Stimulated activated CD4-positive, alpha-beta T cell treated with anti-CD3 and anti-CD28 coated beads, Interleukin-1b, Interleukin-23, amount 100 ng/mL, for 24 hours (primary cell): ENCODE data around the gene PLXNB1.

ENCODE experiments used
- DNase-seq, 4 experiments: peaks; one replicate each; pipeline ENCODE4 v3.0.0-alpha.2; 2020; ENCODE audit warnings: low read depth in 4 of 4, low spot score in 1 of 4

The PLXNB1 gene

DNA sequence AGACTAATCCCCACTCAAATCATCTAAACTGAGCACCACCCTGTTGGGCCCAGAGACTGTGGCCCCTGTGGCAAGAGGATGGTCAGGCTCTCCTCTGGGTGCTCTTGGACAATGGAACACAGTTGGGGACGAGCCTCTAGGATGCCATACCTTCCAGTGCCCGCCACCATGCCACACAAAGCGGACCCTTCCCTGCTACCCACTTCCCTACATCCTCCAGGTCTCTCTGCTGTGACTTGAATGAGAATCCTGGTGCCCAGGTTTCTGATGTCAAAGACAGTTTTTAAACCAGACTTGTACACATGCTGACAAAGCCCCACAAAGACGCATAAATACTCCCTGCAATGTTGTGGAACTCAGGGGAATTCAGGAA, 5.3 kb upstream of the PLXNB1 start:
- no peak for DNase-seq

DNA sequence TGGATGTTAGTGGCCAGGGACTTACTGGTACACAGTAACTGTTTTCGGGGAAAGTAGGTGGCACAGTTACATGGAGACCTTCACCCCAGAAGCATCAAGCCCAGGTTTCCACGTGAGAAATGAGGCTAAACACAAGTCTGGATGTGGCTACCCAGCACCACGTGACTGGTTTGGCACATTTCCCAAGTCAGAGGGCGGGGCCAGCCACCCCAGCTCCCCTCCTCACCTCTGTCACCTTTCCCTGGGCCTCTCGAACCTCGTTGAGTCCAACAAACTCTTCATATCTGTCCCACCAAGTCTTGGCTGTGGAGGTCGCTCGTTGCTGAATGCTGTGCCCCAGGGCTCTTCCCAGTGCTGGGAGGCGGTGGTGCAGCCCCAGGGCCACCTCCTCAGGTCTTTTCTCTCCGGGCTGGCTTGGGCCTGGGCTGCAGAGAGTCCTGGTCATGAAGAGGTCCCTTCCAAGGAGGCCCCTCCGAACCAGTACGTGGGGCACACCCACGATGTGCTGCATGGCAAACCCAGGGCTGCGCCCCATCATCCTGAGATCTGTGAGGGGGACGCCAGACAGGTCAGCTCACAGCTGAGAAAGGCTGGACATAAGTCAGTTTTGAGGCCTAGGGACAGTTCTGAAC, 4.8 kb upstream of the PLXNB1 start:
- DNase-seq = no peak

DNA sequence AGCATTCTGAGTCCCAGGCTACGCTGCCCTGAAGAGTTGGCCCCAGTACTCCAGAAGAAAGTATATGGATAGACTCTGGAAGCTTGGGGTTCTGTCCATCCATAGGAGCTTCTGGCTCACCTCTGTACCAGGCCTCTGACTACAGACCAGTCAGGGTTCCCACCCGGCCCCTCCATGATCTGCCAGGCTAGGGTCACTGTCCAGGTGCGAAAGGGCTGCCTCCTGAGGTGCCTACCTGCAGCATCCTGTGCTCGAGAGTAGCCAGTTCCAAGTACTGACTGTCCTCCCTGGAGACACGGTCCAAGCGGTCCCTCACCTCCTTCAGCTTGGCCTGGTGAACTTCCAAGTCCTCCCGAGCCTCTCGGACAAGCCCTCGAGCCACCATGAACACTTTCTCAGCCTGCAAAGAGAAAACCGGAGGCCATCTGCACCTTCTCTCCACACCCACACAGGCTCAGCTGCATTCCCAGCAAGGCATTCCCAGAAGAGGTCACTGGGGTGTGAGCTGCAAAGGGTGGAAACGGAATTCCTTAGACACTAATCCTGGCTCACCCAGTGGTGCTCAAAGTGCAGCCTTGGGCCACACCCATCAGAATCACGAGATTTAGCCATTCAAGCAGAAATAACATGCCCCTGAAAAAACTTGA, 3.7 kb upstream of the PLXNB1 start:
- no peak for DNase-seq

DNA sequence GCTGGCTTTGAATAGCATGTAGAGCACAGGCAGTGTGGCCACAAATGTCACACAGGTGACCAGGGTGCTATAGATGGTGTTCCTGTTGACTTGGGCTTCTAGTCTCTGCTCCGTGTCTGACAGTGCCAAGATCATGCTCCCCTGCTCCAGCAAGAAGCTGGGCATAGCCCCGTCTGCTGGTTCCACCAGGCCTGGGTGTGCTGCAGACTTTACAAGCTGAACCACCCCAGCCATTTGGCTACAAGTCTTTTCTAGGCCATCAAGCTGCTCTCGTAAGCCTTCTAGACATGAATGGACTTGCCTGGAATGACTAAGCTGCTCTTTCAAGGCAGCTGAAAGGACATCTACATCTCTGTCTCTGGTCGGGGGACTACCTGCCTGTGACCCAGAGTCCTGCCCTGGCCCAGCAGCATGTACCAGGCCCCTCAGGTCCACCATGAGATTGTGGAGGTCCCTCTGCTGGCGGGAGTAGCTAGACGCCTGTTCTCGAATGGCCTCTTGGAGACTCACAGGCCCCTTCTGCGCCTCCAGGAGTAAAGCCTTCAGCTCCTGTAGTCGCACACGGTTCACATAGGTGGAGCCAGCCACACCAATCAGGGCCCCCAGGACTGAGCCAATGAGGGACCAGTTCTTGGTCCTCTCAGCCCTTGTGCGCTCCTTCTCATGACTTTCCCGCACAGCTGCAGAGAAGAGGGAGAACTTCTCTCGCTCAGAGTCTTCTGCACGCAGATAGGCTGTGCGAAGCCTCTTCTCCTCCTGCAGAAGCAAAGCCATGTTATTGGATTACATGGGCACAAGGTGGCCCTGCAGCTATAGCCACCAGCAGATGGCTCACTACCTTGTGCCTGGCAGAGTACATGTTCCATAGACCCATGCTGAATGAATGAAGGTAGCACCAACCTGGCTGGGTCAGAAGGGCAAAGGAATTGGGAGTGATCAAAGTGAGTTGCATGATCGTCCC, 2.8 kb upstream of the PLXNB1 start:
- no peak for DNase-seq

DNA sequence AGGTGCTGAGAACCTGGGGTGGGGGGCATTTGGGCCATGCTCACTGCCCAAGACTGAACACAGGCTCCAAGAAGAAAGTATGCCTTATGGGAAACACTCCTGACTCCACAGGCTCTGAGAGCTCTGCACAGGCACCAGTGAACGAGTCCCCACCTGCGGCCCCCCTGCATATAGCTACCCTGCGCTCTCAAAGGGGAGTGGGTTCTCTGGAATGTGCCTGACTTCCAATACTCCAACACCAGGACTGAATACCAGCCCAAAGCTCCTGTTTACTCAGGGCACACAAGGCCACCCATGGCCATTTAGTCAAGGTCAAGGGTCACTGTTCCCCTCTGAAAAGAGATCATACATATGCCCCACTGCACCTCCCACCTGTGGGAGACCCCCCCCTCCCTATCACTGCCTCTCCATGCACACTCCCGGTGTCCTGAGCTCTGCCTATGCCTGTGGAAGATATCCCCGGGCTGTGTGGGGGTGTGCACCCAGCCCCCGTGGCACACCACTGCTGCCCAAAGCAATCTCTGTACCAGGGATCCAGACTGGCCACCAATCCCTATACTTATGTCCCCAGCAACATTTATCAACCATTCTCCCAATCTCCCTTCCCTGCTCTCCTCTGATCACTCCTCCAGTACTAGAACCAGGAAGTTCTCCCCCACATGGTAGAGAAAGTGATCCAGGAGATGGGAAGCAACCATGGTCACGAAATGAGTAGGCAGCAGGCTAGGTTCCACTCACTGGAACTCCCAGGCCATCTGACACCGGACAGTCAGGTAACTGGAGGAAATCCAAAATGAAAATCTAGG, 1.5 kb upstream of the PLXNB1 start:
- DNase-seq = no peak

DNA sequence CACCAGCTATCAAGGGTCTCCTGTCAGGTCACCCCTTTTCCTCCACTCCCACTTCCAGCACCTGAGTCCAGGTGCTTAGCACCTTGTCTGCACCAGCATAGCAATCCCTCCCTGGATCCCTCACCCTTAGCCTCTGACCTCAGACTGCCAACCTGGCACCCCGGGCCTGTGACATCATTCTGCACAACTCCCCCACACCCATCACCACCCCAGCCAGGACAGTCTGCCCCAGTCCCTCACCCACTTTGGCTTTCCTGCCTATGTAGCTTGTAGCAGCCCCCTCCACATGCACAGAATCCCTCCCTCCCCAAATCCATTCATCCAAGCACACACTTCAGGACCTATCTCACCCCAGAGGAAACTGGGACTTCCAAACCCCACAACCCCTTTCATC, 819 bp upstream of the PLXNB1 start:
- DNase-seq = no peak

DNA sequence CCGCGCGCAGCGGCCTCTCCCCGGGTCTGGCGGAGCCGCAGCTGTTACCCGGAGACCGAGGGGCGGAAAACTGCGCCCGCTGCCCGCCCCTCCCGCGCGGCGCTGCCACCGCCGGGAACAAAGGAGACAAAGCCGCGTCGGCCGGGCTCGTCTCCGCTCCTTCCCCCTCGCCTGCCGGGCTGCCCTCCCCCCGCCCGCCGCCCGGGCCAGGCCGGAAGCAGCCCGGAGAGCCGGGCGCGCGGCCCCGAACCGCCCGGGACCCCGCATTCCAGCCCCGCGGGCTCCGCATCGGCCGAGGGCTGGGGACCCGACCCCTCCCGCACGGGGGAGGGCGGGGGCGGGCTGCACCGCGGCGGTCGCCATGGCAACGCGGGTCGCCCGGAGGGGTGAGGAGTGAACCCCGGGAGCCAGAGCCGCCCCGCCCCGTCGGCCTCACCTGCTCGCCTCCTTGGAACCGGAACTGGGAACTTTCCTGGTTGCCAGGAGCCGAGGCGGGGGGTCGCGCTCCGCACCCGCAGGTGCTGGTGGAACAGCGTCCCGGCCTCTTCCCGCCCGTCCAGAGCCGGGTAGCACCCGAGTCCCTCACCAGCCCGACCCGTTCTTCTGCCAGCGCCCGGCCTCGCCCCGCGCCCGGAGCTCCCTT, 448 bp downstream of the PLXNB1 start:
- DNase-seq = peak in 2 of 4 experiments; percentile 33 to 51

DNA sequence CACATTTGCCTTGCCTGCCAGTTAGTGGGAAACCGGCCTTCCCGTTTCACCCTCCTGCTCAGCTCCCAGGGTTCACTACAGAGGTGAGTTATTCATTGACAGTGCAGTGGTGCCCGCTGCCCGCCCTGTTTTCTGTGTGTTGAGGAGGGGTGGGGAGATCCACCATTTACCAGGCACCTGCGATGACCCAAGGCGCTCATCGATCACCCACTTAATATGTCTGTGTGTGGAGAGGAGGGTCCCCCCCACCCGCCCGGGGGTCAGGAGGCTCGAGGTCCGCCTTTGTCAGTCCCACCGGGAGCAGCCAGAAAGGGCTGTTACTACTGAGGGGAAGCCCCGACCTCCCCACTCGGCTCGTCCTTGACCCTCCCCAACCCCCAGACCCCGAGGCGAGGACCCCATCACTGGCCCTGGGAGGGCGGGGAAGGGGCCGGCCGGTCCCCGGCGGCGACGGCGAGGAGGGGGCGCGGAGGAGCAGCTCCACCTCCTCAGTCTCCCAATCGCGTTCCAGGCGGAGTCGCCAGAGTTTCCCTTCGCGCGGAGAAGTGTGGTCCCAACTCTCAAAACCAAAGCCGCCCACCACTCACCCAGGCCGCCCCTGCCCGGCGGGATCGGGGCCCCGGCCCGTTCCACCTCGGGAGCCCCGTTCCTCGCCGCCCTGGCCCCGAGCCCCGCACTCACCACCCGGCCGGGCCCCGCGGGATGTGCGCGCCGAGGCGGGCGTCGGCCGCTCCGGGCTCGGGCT, 1.1 kb downstream of the PLXNB1 start:
- no peak for DNase-seq

DNA sequence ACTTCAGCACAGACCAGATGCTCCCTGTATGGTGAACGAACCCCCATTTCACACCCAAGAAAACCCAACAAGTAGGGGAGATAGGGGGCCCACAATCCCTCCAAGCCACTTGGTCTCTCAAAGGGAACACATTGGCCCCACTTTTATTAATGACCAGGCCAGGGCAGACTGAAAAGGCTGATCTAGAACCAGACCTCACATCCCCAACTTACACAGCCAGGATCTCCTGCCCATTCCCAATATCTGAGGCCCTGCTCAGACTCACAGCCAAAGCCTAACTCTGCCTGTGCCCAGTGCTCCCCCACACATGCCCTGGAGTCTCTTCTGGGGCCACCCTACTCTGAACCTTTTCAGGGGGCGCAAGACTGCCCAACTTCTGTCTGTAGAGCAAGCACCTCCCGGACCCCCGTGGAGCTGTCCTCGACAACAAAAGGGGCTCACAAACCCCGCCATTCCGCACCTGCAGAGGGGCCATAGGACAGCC, 1.8 kb downstream of the PLXNB1 start:
- DNase-seq = no peak

DNA sequence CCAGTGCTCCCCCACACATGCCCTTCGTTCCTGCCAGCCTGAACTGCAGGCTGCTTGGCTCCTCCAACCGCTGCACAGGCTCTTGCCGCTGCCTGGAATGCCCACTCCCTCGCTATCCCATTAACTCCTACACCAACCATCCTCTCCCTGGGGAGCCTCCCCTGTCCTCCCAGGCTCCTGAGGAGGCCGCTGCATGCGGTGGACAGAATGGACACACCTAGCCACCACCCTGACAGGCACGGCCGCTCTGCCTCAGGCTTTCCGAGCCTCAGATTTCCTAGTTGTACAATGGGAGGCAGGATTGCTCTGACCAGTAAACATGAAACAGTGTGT, 2.3 kb downstream of the PLXNB1 start:
- DNase-seq = no peak

DNA sequence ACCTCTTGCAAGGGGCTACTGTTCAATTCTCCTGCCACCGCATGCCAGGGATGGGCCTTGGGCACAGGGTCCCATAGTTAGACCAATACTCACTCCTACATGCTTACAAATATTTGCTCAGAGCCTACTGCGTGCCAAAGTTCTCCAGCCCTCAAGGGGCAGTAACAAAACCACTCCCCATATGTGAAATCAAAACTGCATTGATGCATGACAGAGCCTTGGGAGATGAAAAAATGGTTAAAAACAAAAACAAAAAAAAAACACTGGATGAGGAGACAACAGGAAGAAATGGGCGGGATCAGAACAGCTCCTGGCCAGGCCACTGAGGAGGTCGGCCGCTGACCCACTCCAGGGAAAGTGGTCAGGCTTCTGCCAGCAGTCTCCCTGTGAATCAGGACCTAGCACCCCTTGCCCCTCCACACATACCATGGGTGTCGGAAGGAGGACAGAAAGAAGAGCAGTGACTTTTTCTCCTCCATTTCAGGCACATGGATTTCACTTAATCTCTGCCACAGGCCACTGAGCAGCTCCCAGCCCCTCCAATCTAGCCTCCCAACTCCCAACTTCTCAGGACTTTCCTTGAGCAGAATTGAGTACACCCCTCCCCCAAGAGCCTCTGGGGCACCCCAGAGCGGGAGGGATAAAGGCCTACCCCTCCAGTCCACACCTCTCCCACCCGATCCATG, 2.8 kb downstream of the PLXNB1 start:
- DNase-seq = no peak

DNA sequence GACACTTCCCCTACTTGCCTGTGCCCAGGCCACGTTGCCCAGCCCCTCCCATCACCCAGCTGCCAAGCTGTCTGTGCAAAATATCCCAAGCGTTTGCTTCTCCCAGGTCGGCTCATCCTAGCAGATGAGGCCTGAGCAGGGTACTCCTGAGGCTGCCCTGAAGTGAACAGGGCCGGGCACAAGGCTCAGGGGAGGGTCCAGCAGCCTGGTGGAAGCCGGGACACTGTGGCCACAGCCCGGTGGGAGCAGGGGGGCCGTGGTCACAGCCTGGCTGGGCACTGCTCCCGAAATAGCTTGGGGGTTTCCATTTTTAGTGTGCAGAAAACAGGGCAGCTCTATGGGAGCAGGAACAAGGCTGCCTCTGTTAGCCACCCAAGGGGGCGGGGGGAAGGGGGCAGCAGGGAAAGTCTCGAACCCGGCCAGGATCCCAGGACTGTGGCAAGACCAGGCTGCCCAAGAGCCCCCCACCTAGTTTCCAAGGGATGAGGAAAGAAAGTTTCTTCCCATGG, 3.4 kb downstream of the PLXNB1 start:
- DNase-seq = no peak

DNA sequence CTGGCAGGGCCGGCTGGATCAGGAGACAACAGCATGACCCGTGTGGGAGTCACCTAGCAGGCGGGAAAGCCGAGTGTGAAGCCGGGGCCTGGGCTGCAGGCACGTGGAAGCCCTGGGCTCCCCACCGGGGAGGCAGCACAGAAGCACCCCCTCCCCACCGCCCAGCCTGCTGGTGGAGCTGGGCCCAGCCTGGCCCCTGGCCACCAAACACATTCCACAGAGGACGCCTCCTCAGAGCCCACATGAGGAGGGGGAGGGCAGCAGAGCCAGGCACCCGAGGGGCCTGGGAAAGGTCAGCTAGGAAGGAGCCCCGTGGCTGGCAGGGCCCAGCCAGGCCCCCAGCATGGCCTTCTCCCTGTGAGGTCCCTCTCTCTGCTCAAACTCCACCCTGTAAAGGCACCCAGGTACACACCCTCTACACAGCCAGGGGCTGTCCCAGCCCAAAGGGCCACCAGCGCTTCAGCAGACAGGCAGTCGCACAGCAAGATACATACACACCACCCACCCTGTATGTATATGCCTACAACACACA, 4.5 kb downstream of the PLXNB1 start:
- DNase-seq = no peak

DNA sequence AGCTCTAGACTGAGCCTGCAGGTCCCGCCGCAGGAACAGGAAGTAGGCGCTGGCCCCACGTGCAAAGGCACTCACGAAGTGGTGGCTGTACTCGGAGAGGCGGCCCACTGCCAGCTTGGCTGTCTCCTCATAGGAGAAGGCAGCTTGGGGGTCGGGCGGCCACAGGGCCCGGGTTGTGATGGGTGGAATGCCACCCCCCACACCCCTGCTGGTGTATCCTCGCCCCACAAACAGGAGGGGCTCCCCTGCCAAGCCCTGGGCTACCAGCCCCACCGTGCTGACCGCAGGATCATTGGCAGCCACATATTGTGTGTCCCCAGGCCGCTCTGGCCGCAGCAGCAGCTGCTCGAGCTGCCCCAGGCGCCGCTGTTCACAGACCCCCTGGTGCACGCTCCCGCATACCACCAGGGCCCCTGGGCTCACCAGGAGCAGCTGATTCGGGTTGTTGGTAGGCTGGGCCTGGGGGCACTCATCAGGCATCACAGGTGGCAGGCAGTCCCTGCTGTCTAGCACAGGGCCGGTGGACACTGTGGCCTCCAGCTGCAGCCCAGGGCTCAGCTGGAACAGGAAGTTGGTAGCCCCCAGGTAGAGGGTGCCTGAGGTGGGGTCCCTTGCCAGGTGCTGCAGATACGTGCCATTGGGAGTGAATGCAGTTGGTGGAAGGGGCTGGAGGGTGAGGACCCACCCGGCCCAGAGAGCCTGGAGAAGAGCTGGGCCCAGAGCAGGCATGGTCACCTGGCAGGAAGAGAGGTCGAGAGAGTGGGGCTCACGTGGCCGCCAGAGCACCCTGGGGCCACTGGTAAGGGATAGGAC, 5.8 kb downstream of the PLXNB1 start:
- no peak for DNase-seq

DNA sequence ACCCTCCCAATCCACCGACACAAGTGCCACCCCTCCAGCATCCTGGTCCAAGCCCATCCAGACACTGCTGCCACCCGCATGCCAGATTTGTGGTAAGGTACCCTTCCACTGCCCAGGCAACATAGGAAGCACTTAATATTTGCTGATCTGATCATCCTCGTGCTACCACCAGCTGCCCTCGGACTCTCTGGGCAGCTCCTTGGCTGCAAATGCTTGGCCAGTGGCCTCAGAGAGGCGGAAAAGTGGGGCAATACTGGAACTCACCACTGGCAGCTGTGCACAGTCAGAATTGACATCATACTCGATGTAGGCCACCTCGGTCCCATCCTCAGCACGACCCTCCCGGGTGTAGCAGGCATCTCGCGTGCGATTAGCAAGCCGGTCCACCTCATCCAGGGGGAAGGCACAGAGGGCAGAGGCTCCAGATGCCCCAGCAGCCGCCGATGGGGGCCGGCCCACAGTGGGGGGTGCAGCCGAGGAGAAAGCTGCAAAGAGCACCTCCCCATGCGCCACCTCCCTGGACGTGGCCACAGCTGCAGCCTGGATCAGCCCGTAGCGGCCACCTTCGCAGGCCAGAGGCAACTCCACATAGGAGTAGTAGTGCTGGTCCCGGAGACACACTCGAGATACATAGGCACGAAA, 6.5 kb downstream of the PLXNB1 start:
- no peak for DNase-seq

DNA sequence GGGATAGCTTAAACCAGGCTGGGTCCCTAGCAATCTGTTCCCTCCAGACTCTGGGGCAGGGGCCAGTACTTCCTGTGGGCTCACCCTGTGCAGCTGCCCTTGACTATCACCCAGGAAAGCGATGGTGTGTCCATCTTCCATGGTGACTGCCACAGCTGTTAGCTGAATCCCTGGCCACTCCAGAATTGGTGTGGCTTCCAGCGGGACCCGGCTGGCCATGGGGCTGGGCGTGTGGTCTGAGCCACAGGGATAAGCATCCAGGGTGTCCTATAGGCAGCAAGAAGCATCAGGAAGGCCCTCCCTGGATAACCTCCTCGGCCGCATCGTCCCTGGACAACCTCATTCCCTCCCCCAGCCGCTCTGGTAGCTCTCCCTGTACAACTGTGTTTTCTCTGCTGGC, 7.2 kb downstream of the PLXNB1 start:
- DNase-seq = no peak

DNA sequence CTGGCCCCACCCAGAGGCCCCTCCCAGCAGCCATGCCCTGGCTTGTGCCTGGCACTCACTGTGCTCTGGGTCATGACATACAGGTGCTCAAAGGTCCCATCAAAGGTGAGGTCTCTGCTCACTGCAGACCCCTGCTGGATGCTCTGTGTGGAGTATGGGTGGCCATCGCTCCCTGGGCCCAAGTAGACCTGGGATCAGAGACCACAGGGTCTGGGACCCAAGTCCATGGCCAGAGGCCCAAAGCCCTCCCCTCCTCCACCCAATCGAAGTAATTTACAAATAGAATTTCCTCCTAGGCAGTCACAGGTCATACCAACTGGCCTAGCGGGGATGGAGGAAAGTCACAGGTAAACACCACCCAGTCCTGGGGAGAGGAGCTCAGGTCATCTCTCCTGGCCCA, 7.6 kb downstream of the PLXNB1 start:
- DNase-seq = no peak

DNA sequence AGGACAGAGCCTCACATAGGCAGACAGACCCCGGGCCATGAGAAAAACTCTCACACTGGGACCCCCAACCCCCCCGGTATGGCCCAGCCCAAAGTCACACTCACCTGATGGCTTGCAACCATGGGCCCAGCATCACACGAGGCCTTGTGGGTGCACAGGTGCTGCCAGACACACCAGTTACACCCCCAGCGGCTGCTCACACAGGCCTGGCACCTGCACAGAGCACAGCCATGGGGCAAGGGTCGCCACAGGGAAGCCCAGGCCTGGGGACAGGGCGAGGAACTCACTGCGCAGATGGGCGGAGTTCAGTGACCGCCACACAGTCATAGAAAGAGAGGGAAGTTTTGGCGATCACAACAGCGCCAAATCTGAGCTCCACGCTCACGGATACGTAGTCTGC, 9.3 kb downstream of the PLXNB1 start:
- DNase-seq = no peak
